Tibial nerve (tissue), 4 donors: Measurements from ENCODE around the gene CHST15. TPM values are rescaled to one million over a fixed set of nuclear protein-coding genes. Genes with fewer than 3 reads are reported as not detected.

ENCODE experiments used
- DNase-seq, 2 donors: peaks; one replicate each; pipeline ENCODE4 v3.0.0-alpha.2; 2019; ENCODE audit warnings: low spot score in 2 of 2
- H3K27ac ChIP-seq, 4 donors: fragments of 200-600 bp; sonication (generic) in 3 of 4; one replicate each; pipeline ENCODE4 v1.5.1; 2017 to 2019; ENCODE audit warnings: mild to moderate bottlenecking in 1 of 4
- H3K27me3 ChIP-seq, 2 donors: fragments of 200-600 bp; sonication (generic) in 1 of 2; one replicate each; pipeline versions ENCODE4 v1.5.1 to v1.6.0; 2017 to 2019
- H3K36me3 ChIP-seq, 3 donors: fragments of 200-600 bp; sonication (generic); one replicate each; pipeline ENCODE4 v1.5.1; 2018 to 2019
- H3K4me1 ChIP-seq, 4 donors: fragments of 200-600 bp; sonication (generic) in 3 of 4; one replicate each; pipeline ENCODE4 v1.5.1; 2017 to 2019
- H3K4me3 ChIP-seq, 4 donors: fragments of 200-600 bp; sonication (generic) in 3 of 4; one replicate each; pipeline ENCODE4 v1.5.1; 2017 to 2019; ENCODE audit warnings: mild to moderate bottlenecking in 1 of 4, moderate library complexity in 1 of 4
- H3K9me3 ChIP-seq, 4 donors: fragments of 200-600 bp; sonication (generic) in 3 of 4; one replicate each; pipeline ENCODE4 v1.5.1; 2017 to 2019
- CTCF ChIP-seq, 5 experiments: fragments of 200-600 bp in 3 of 5; fragments of 450-650 bp in 2 of 5; sonication (generic) in 3 of 5; IDR thresholded peaks; one replicate each; pipeline ENCODE4 v1.5.1; 2016 to 2019; ENCODE audit warnings: antibody characterized with exemption in 5 of 5, mild to moderate bottlenecking in 3 of 5, moderate library complexity in 2 of 5
- EP300 ChIP-seq, 2 donors: sonication (generic); formaldehyde crosslinking; IDR thresholded peaks; one replicate each; pipeline ENCODE4 v1.6.1; 2017; ENCODE audit warnings: antibody characterized with exemption in 2 of 2, mild to moderate bottlenecking in 1 of 2
- POLR2A ChIP-seq, 2 donors: fragments of 450-650 bp; IDR thresholded peaks; one replicate each; pipeline ENCODE4 v1.6.1; 2017; ENCODE audit warnings: antibody characterized with exemption in 2 of 2, mild to moderate bottlenecking in 2 of 2, moderate library complexity in 2 of 2
- WGBS, 2 donors: methylation state at CpG; one replicate each; pipeline ENCODE4 v1.1.5; 2018; 5-methylcytosine and 5-hydroxymethylcytosine counted together
- total RNA-seq, 4 donors: library from RNA; depleted of rRNA; stranded (reverse); fragments of >200 nt; gene quantifications; one replicate each; pipeline ENCODE4 v1.1.0, GENCODE V29; 2016

Gene CHST15
- total RNA-seq, 4 donors from 2014 or later, result 29.8 to 45.6 (median 34.3) TPM

GRCh38 chr10:123972481-123973401 lies 120.7 kb downstream of the CHST15 start:
- peak overlapping the region in 1 of 4 donors; percentile 11 for H3K4me3 ChIP-seq
- H3K4me1 ChIP-seq, result peaks cover 0 to 15% (median 4%) of the 10 kb centered on the region in 4 donors
- H3K27me3 ChIP-seq, result peaks cover 0 to 80% of the 10 kb centered on the region in 2 donors
- DNase-seq, result no peak
- H3K36me3 ChIP-seq, result no peaks in the 10 kb centered on the region
- 5% methylated on average over 46 to 58 of the region's 62 CpGs for WGBS, 2 donors
- peaks cover 0 to 12% (median 0%) of the 10 kb centered on the region in 4 donors for H3K9me3 ChIP-seq
- TF ChIP-seq POLR2A (IDR thresholded peaks at IDR 0.05) (no peak), EP300 (IDR thresholded peaks at IDR 0.05) (no peak), CTCF (IDR thresholded peaks at IDR 0.05) (no peak)
- H3K27ac ChIP-seq, result no peak overlapping the region

- Histone ChIP-seq H3K27me3 (peaks cover 0 to 76% of the 10 kb centered on the region in 2 donors), H3K36me3 (no peaks in the 10 kb centered on the region), H3K4me3 (no peak overlapping the region), H3K4me1 (peaks cover 0 to 33% (median 11%) of the 10 kb centered on the region in 4 donors), H3K9me3 (peaks cover 0 to 12% (median 0%) of the 10 kb centered on the region in 4 donors), H3K27ac (no peak overlapping the region)
- DNase-seq, result no peak
- 46 to 50% methylated on average over 4 of the region's 4 CpGs for WGBS, 2 donors
- TF ChIP-seq CTCF (IDR thresholded peaks at IDR 0.05) (no peak), EP300 (IDR thresholded peaks at IDR 0.05) (no peak), POLR2A (IDR thresholded peaks at IDR 0.05) (no peak)
Observed at GRCh38 chr10:123970927-123971286, 122.5 kb downstream of the CHST15 start.

- no peak overlapping the region for H3K4me3 ChIP-seq
- H3K27ac ChIP-seq, result no peak overlapping the region
- no peaks in the 10 kb centered on the region for H3K36me3 ChIP-seq
- H3K4me1 ChIP-seq, result peaks cover 0 to 37% (median 11%) of the 10 kb centered on the region in 4 donors
- H3K27me3 ChIP-seq, result peaks cover 0 to 71% of the 10 kb centered on the region in 2 donors
- no peak for TF ChIP-seq POLR2A (IDR thresholded peaks at IDR 0.05)
- TF ChIP-seq EP300 (IDR thresholded peaks at IDR 0.05), result no peak
- TF ChIP-seq CTCF (IDR thresholded peaks at IDR 0.05), result no peak
- H3K9me3 ChIP-seq, result peaks cover 0 to 12% (median 0%) of the 10 kb centered on the region in 4 donors
- no peak for DNase-seq
- 27 to 31% methylated on average over 19 to 24 of the region's 25 CpGs for WGBS, 2 donors
Observed at GRCh38 chr10:123970207-123970926, 123.0 kb downstream of the CHST15 start.

- Histone ChIP-seq H3K9me3 (no peaks in the 10 kb centered on the region), H3K4me1 (peaks cover 0 to 33% (median 9%) of the 10 kb centered on the region in 4 donors), H3K36me3 (no peaks in the 10 kb centered on the region), H3K27ac (peak overlapping the region in 1 of 4 donors; percentile 32), H3K27me3 (peaks cover 0 to 49% of the 10 kb centered on the region in 2 donors), H3K4me3 (no peak overlapping the region)
- TF ChIP-seq POLR2A (IDR thresholded peaks at IDR 0.05), result no peak
- peak; percentile 69 to 93 (median 84) for TF ChIP-seq CTCF (IDR thresholded peaks at IDR 0.05)
- no peak for TF ChIP-seq EP300 (IDR thresholded peaks at IDR 0.05)
- peak; percentile 51 to 74 for DNase-seq
- WGBS, 2 donors, result 5 to 9% methylated on average over 18 to 19 of the region's 19 CpGs
Observed at GRCh38 chr10:123967626-123968243, 125.7 kb downstream of the CHST15 start.
